ENCODE results near the gene DIP2A.
A peak's percentile ranks its signal among the peaks of the same experiment; 100 is the strongest.

The DIP2A gene

DNA sequence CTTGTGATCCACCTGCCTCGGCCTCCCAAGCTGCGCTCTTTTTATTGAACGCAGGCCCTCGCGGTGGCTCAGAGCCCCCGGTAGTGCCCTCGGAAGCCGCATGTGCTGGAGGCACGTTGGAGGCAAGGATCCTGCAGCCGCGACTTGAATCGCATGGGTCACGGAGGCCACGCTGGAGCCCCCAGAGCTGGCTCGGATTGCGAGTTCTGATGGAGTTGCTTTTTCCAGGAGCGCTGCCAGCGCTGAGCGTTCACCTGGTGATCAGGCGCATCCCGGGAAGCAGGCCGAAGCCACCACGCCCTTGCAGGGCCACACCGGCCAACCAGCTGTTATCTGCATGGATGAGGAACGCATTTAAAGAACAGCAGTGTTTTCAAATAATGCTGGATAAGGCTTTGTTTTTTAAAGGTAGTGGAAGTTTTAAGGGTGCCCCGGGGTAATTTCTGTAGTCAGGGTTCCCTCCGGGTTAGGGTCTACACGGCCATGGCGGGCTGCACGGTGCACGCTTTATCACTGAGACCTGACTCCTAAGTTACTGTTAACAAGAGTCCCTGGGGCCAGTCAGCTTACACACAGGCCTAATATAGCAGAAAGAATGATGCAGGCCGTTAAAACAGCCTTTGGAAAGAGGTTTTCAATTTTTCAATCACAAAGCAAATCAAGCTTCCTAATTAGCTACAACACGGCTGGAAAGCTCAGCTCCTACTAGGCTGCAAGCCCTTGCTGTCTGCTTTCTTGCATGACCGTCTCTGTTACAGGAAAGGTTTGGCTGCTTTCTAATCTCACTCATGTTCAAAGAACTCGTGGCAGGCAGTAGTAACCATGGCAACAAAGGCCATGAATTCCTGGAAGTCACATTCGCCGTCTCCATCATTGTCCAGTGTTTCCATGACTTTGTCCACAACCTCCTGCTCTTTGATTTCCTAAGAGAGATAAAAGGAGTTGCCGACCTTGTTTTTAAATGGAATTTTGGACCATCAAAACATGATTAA is 140.2 kb downstream of the DIP2A start:
- ATAC-seq (replicated peaks) (no peak), DNase-seq (no peak)
- Mint-ChIP-seq H3K9me3 (no peaks in the 10 kb centered on the region), H3K27me3 (no peaks in the 10 kb centered on the region), H3K27ac (peak overlapping the region; percentile 23 to 74), H3K4me3 (no peak overlapping the region), H3K4me1 (ENCODE audit: low read depth in 2 of 2) (peaks cover 1 to 3% of the 10 kb centered on the region in 2 donors), H3K36me3 (ENCODE audit: insufficient read depth) (no peaks in the 10 kb centered on the region)

DNA sequence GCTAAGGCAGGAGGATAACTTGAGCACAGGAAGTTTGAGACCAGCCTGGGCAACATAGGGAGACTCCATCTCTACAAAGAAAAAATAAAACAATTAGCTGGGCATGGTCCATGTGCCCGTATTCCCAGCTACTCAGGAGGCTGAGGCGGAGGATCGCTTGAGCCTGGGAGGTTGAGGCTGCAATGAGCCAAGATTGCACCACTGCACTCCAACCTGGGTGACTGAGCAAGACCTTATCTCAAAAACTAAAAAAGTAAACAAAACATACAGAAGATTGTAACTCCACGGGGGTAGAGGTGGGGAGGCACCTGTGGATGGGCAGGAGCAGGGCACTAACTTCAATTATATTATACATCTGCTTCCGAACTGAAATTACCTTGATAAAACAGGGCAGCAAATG is 141.6 kb downstream of the DIP2A start:
- H3K27me3 Mint-ChIP-seq, result no peaks in the 10 kb centered on the region
- no peaks in the 10 kb centered on the region for H3K36me3 Mint-ChIP-seq (ENCODE audit: insufficient read depth)
- DNase-seq (no peak), ATAC-seq (replicated peaks) (no peak)
- peaks cover 8 to 9% of the 10 kb centered on the region in 2 donors for H3K4me1 Mint-ChIP-seq (ENCODE audit: low read depth in 2 of 2)
- H3K27ac Mint-ChIP-seq, result no peak overlapping the region
- H3K9me3 Mint-ChIP-seq, result no peaks in the 10 kb centered on the region
- no peak overlapping the region for H3K4me3 Mint-ChIP-seq

DNA sequence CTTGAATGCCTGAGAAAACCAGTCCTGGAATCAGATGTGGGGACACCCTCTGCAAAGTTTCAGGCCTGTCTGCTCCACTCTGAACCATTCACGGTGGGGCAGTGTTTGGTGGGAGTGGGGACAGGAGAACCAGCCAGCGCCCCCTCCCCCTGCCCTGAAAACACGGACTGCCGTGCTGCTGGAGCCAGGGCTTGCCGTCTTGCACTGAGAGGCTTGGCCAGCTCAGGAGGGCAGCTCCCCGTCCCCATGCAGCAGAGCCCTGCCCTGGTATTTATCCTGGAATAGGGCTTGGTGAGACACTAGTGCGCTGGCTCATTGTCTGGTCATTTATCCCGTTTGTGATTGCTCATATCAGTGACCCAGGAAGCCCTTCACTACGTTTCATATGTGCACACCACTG is 142.3 kb downstream of the DIP2A start:
- Mint-ChIP-seq H3K4me1 (ENCODE audit: low read depth in 2 of 2) (peaks cover 14 to 15% of the 10 kb centered on the region in 2 donors), H3K4me3 (no peak overlapping the region)

DNA sequence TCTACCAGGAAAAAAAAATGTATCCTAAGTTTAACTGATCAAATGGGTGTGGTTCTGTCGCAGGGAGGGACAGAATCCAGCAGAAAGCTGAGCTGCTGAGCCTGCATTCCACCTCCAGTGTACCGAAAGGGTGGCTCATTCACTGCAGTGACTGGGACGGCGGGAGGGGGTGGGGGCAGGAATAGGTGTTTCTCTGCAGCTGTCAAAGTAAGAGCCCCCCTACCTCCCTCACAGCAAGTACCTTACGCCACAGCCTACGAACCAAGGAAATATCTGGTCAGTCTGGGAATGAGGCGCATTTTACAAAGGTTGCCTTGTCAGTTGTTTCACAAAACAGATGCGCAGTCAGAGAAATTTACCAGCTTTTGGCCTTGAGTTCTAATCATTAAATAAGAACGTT is 144.5 kb downstream of the DIP2A start:
- no peak overlapping the region for H3K4me3 Mint-ChIP-seq
- H3K27me3 Mint-ChIP-seq, result no peaks in the 10 kb centered on the region
- peaks cover 27 to 33% of the 10 kb centered on the region in 2 donors for H3K4me1 Mint-ChIP-seq (ENCODE audit: low read depth in 2 of 2)
- no peaks in the 10 kb centered on the region for H3K36me3 Mint-ChIP-seq (ENCODE audit: insufficient read depth)
- DNase-seq, result no peak
- no peaks in the 10 kb centered on the region for H3K9me3 Mint-ChIP-seq
- ATAC-seq (replicated peaks), result no peak
- H3K27ac Mint-ChIP-seq, result no peak overlapping the region

More for the DNA sequence above, 142.3 kb downstream of the DIP2A start:
- no peak overlapping the region for H3K27ac Mint-ChIP-seq
- ATAC-seq (replicated peaks), result no peak
- DNase-seq, result no peak
- H3K27me3 Mint-ChIP-seq, result no peaks in the 10 kb centered on the region
- no peaks in the 10 kb centered on the region for H3K36me3 Mint-ChIP-seq (ENCODE audit: insufficient read depth)
- no peaks in the 10 kb centered on the region for H3K9me3 Mint-ChIP-seq

DNA sequence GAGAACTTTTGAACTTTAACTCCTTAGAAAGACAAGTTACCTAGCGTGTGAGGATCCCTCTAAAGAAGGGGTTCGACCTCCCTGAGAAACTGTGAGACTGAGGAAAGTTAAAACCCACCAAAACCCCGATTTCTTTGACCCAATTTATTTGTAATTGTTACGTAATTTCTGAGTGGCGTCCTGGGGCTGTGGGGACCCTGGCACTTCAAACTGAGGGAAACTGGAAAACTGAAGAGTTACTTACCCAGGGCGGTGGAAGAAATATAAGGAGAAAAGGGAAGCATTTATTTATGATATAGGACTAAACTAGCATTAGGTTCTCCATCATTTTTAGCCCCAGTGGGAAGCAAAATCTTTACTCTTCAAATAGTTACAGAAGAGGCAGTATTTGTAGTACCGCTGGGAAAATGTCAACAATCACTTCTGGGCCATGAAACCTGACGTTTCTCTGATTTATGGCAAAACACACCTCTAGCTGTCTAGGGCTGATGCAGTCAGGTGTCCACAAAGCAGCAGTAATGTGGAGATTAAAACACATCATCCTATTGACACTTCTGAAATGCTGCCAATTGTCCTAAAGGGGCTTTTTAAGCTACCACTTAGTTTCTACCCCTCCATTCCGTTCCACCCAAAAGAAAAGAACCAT is 145.8 kb downstream of the DIP2A start:
- Mint-ChIP-seq H3K27ac (peak overlapping the region; percentile 44 to 66), H3K4me1 (ENCODE audit: low read depth in 2 of 2) (peaks cover 27 to 33% of the 10 kb centered on the region in 2 donors), H3K36me3 (ENCODE audit: insufficient read depth) (no peaks in the 10 kb centered on the region), H3K9me3 (no peaks in the 10 kb centered on the region), H3K27me3 (no peaks in the 10 kb centered on the region), H3K4me3 (peak overlapping the region; percentile 63 to 79)
- ATAC-seq (replicated peaks), result no peak
- DNase-seq, result no peak

DNA sequence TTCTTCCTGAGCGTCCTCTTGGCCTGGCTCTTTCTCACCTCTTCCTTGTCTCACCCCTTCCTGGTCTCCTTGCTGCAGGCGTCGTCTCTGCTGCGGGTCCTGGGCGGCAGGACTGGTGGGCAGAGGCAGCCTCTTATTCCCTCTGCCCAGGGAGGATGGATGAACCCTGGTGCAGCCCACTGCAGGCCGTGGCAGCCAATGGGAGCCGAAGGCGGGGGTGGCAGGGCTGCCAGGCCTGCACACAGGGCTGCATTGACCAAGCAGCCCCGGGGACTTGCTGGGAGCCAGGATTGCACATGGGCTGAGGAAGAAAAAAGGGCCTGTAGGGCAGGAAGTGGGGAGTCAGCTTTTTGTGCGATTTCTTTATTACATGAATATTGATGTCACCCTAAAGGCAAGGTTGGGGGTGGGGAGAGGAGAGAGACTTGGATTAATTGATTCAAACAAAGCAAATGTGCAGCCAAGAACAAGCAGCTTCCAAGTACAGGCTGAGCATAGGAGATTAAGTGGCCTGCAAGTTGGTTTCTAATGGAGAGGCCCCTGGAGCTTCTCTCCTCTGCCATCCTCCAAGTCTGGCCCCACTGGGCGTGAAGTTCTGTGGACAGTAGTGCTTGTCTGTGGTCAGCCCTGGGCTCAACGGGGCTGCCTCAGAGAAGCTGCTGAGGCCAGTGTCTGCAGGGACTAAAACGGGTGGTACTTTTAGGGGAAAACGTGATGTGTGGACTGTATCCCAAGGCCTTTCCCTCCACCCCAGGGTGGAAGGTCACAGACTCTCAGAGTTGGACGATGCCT is 146.5 kb downstream of the DIP2A start, which contains the start of gene S100B:
TSS of gene S100B (minus strand) at position 108 of the 792 bp plus-strand sequence. CDS start 2,667 bp downstream, outside the sequence.
- Mint-ChIP-seq H3K4me3 (peak within 1 kb of the TSS; percentile 69 to 79), H3K27ac (peak within 1 kb of the TSS; percentile 89 to 93), H3K4me1 (ENCODE audit: low read depth in 2 of 2) (peaks cover 33% of the 10 kb centered on the region in 2 donors), H3K27me3 (no peaks in the 10 kb centered on the region), H3K36me3 (ENCODE audit: insufficient read depth) (no peaks in the 10 kb centered on the region), H3K9me3 (no peaks in the 10 kb centered on the region)
- DNase-seq (no peak), ATAC-seq (replicated peaks) (no peak)

DNA sequence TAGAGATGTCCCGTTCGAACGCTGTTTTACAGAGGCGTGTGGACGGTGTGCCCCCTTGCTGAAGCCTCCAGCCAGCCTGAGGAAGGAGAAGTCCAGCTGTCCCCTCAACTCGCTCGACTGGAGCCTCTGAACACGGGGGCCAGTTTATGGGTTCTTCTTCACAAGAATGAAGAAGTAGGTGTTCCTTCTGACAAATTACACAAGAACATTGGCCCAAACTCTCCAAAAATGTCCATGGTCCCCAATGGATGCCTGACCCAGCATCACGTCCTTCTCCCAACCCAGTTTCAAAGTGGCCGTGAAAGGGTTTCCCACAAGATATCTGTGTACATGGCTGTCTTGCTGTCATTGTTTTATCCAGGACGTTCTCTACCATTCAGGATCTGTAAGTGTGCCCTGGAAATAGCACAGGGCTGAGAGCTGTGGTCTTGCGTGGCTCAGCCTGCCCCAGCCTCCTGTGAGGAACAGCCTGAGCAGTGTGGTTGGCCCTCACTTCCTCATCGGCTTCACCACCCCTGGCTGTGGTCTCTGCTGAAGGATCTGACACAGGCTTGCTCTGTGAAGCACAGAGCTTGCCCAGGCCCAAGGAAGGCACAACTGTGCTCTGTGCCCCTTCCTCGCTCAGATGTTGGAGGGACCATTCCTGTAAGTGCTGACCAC is 147.2 kb downstream of the DIP2A start:
- Mint-ChIP-seq H3K4me3 (peak overlapping the region; percentile 69 to 79), H3K9me3 (no peaks in the 10 kb centered on the region), H3K27ac (peak overlapping the region; percentile 89 to 93), H3K36me3 (ENCODE audit: insufficient read depth) (no peaks in the 10 kb centered on the region), H3K4me1 (ENCODE audit: low read depth in 2 of 2) (peaks cover 33 to 34% of the 10 kb centered on the region in 2 donors), H3K27me3 (no peaks in the 10 kb centered on the region)
- peak; percentile 42 to 53 (median 47) for DNase-seq
- ATAC-seq (replicated peaks), result peak; percentile 100

DNA sequence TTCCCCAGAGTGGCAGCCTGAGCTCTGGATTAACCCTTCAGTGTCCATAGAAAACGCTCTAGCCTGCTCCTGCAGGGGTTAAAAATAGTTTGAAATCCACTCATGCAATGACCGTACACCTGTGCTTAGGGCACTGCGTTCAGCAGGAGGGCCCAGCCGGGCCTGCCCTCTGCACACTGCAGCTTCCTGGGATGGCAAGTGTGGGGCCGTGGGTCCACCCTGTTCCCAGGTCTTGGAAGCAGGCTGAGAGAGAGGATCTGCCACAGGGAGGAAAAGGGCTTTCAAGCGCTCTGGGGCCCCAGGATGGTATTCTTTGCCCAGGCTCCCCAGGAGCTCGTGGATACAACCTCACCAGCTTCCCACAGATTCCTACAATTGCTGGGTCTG is 147.7 kb downstream of the DIP2A start:
- ATAC-seq (replicated peaks) (peak; percentile 9), DNase-seq (no peak)
- Mint-ChIP-seq H3K4me1 (ENCODE audit: low read depth in 2 of 2) (peaks cover 33 to 34% of the 10 kb centered on the region in 2 donors), H3K9me3 (no peaks in the 10 kb centered on the region), H3K27me3 (no peaks in the 10 kb centered on the region), H3K4me3 (peak overlapping the region; percentile 69 to 79), H3K27ac (peak overlapping the region; percentile 89 to 93), H3K36me3 (ENCODE audit: insufficient read depth) (no peaks in the 10 kb centered on the region)

DNA sequence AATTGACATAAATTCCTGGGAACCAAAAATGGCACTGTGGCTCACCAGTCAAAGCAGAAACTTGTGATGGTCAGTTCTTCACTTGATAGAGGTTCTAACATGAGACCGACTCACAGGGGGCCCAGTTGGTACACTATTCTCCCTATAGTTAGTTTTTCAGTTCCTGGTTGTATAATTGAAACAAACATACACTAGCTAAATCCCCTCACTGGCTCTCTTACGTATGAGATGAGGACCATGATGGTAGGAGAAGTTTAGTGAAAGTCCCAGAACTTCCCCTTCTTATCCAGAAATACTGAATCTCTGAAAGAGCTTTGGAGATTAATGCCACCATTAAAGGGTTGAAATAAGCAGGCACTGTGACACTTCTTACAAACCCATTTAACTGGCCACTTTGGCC is 148.9 kb downstream of the DIP2A start:
- no peak for ATAC-seq (replicated peaks)

DNA sequence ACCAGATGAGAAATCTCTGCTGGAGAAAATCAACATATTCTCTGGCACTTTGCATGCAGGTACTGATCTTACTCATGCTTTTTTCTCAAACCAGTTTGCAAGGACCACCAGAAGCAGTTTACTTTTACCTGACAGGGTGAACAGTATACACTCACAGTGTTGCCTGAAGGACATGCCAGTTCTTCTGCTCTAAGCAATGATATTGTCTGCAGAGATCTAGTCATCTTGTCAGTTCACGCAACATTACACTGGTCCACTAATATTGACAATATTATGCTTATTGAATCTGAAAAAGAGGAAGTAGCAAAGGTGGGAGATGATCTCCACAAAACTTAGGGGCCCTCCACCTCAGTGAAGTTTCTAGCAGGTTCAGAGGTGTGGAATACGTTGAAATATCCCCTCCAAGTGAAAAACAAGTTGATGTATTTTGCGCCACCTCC is 150.0 kb downstream of the DIP2A start:
- Mint-ChIP-seq H3K4me3 (no peak overlapping the region), H3K9me3 (no peaks in the 10 kb centered on the region), H3K36me3 (ENCODE audit: insufficient read depth) (no peaks in the 10 kb centered on the region), H3K27ac (no peak overlapping the region), H3K27me3 (no peaks in the 10 kb centered on the region), H3K4me1 (ENCODE audit: low read depth in 2 of 2) (peaks cover 31 to 33% of the 10 kb centered on the region in 2 donors)
- ATAC-seq (replicated peaks) (no peak), DNase-seq (no peak)

More for the DNA sequence above, 148.9 kb downstream of the DIP2A start:
- Mint-ChIP-seq H3K36me3 (ENCODE audit: insufficient read depth) (no peaks in the 10 kb centered on the region), H3K27me3 (no peaks in the 10 kb centered on the region), H3K9me3 (no peaks in the 10 kb centered on the region), H3K4me1 (ENCODE audit: low read depth in 2 of 2) (peaks cover 31 to 33% of the 10 kb centered on the region in 2 donors), H3K4me3 (no peak overlapping the region), H3K27ac (no peak overlapping the region)
- no peak for DNase-seq

DNA sequence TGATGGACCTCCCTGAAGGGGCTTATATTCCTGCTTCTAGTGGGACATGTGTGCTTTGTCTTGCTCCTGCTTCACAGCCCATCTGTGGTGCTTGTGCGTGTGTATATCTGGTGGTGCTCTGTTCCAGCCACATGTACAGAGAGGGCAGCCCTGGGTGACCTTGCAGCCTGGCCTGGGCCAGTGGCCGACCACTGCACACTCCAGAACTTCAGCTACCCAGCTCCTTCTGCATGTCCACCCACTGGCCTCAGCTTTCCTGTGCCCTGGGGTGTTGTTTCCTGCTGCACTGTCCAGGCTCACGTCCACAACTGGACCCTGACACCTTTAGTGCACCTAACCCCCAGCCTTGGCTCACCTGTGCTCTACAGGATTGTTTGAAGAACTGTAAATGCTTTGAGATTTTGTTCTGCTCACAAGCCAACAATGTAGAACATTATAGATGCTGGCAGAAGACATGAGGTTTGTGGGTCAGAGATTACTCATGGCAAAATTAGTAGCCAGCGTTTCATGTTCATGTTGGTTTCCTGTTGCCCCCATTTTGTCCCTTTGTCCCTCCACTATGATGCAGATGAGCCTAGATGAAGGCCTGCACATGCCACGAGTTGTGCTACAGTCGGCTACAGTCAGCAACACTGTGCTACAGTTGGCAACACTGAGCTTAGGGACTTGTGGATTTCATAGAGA is 151.5 kb downstream of the DIP2A start:
- Mint-ChIP-seq H3K4me3 (no peak overlapping the region), H3K27ac (peak overlapping the region in 1 of 2 donors; percentile 20), H3K4me1 (ENCODE audit: low read depth in 2 of 2) (peaks cover 26 to 28% of the 10 kb centered on the region in 2 donors), H3K27me3 (no peaks in the 10 kb centered on the region), H3K36me3 (ENCODE audit: insufficient read depth) (no peaks in the 10 kb centered on the region), H3K9me3 (no peaks in the 10 kb centered on the region)
- no peak for ATAC-seq (replicated peaks)
- no peak for DNase-seq

DNA sequence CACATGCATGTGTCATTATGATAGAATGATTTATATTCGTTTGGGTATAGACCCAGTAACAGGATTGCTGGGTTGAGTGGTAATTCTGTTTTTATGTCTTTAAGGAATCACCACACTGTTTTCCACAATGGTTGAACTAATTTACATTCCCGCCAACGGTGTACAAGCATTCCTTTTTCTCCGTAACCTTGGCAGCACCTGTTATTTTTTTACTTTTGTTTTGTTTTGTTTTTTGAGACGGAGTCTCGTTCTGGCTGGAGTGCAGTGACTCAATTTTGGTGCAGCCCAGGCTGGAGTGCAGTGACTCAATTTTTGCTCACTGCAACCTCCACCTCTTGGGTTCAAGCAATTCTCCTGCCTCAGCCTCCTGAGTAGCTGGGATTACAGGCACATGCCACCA is 154.7 kb downstream of the DIP2A start:
- DNase-seq, result no peak
- H3K4me1 Mint-ChIP-seq (ENCODE audit: low read depth in 2 of 2), result peaks cover 0 to 7% of the 10 kb centered on the region in 2 donors
- no peaks in the 10 kb centered on the region for H3K36me3 Mint-ChIP-seq (ENCODE audit: insufficient read depth)
- no peaks in the 10 kb centered on the region for H3K9me3 Mint-ChIP-seq
- H3K27me3 Mint-ChIP-seq, result peaks cover 0 to 6% of the 10 kb centered on the region in 2 donors
- no peak overlapping the region for H3K27ac Mint-ChIP-seq
- no peak for ATAC-seq (replicated peaks)
- H3K4me3 Mint-ChIP-seq, result no peak overlapping the region

Data from effector memory CD8-positive, alpha-beta T cell (primary cell).